ENCODE results near the gene RNF217.

DNA sequence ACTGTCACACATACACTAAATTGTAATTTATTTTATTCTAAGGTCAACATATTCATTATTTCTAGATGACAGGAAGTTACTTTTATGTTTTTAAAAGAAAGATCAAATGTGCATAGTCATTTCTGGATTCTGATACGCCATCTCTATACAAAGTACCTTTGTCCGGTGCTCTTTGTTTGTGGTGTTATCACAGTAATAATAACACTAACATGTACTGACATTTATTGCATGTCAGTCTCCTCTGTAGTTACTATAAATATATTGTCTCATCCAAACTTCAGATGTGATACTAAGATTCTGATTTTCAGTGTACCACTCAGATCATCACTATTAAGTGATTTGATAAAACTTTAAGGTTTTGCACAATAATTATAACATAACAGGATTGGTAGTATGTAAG lies 101.1 kb downstream of the RNF217 start:
- no peak for TF ChIP-seq POLR2AphosphoS5 (IDR thresholded peaks at IDR 0.05; ENCODE audit: borderline replicate concordance, low read depth, low read length)
- TF ChIP-seq EZH2 (IDR thresholded peaks at IDR 0.05) = no peak

Measured in SK-N-MC (cell line).